ENCODE results near the gene TAS2R31. TPM values are rescaled to one million over a fixed set of nuclear protein-coding genes. Genes with fewer than 3 reads are reported as not detected.

TAS2R31 gene
- total RNA-seq, 8 experiments from 2014 or later: 2.5 to 17.5 (median 4.7) TPM

- 39 to 100% (median 94%) methylated on average over 1 to 5 of the region's 5 CpGs; no CpG with 5 or more reads in 1 of the 10 experiments for WGBS, 10 experiments
- in situ Hi-C loops (cut with MboI; ENCODE audit: low pct_unique_long_range_greater_than_20kb in 2 of 9, low sequenced_read_pairs in 9 of 9, unreplicated experiment in 9 of 9): no loop called here
- ATAC-seq (replicated peaks in 6 of 8): peak in 1 of 8 experiments; percentile 32
- Histone ChIP-seq H3K27ac (no peak overlapping the region), H3K4me1 (replicated peaks in 1 of 2) (no peaks in the 10 kb centered on the region), H3K4me3 (no peak overlapping the region)
Measured at GRCh38 chr12:10982244-10982643, 49.0 kb downstream of the TAS2R31 start.

Other genes starting within 250 kb of the TAS2R31 start
- gene TAS2R7, start 228.8 kb downstream of the TAS2R31 start, total RNA-seq: under 1 TPM in 1 of 8 experiments, not detected in 7; 0.41 TPM
- under 1 TPM in 4 of 8 experiments, not detected in 4; 0.23 to 0.43 (median 0.30) TPM for gene TAS2R8, start 224.1 kb downstream of the TAS2R31 start, total RNA-seq
- under 1 TPM in 7 of 8 experiments, not detected in 1; 0.16 to 0.57 (median 0.40) TPM for gene TAS2R9, start 221.2 kb downstream of the TAS2R31 start, total RNA-seq
- gene TAS2R10, start 205.0 kb downstream of the TAS2R31 start, total RNA-seq: 1 to 10 TPM in 6 of 8 experiments, under 1 TPM in 2; 0.50 to 3.3 (median 1.6) TPM
- gene PRR4, start 181.9 kb downstream of the TAS2R31 start, total RNA-seq: 10 to 100 TPM in 1 of 8 experiments, 1 to 10 TPM in 7; 4.2 to 13.9 (median 6.8) TPM
- 10 to 100 TPM; 14.8 to 57.0 (median 28.8) TPM for gene PRH1, start 147.2 kb downstream of the TAS2R31 start, total RNA-seq
- gene TAS2R13, start 121.8 kb downstream of the TAS2R31 start, total RNA-seq: 1 to 10 TPM in 7 of 8 experiments, under 1 TPM in 1; 0.63 to 7.7 (median 1.6) TPM
- 1 to 10 TPM in 4 of 8 experiments, under 1 TPM in 2, not detected in 2; 0.78 to 3.9 (median 1.4) TPM for gene PRH2, start 102.2 kb downstream of the TAS2R31 start, total RNA-seq
- 10 to 100 TPM in 1 of 8 experiments, 1 to 10 TPM in 7; 2.6 to 12.9 (median 4.0) TPM for gene TAS2R14, start 92.1 kb downstream of the TAS2R31 start, total RNA-seq
- 1 to 10 TPM in 6 of 8 experiments, under 1 TPM in 2; 0.75 to 7.2 (median 1.8) TPM for gene TAS2R50, start 44.5 kb downstream of the TAS2R31 start, total RNA-seq
- 10 to 100 TPM in 1 of 8 experiments, 1 to 10 TPM in 6, under 1 TPM in 1; 0.96 to 13.2 (median 3.2) TPM for gene TAS2R20, start 33.1 kb downstream of the TAS2R31 start, total RNA-seq
- gene TAS2R19, start 8.8 kb downstream of the TAS2R31 start, total RNA-seq: 10 to 100 TPM in 2 of 8 experiments, 1 to 10 TPM in 6; 1.5 to 16.7 (median 5.1) TPM
- gene TAS2R46, start 30.9 kb upstream of the TAS2R31 start, total RNA-seq: 1 to 10 TPM in 7 of 8 experiments, under 1 TPM in 1; 0.83 to 9.3 (median 1.8) TPM
- gene TAS2R43, start 60.9 kb upstream of the TAS2R31 start, total RNA-seq: 1 to 10 TPM in 5 of 8 experiments, under 1 TPM in 3; 0.65 to 5.2 (median 1.7) TPM
- gene TAS2R30, start 103.2 kb upstream of the TAS2R31 start, total RNA-seq: 10 to 100 TPM in 2 of 8 experiments, 1 to 10 TPM in 5, under 1 TPM in 1; 0.96 to 23.4 (median 3.9) TPM
- gene SMIM10L1, start 139.8 kb upstream of the TAS2R31 start, total RNA-seq: 10 to 100 TPM; 10.9 to 80.5 (median 15.5) TPM
- gene TAS2R42, start 155.5 kb upstream of the TAS2R31 start, total RNA-seq: 1 to 10 TPM in 2 of 8 experiments, under 1 TPM in 3, not detected in 3; 0.11 to 2.8 (median 0.62) TPM
- 1 to 10 TPM in 3 of 8 experiments, under 1 TPM in 3, not detected in 2; 0.32 to 1.7 (median 0.86) TPM for gene PRB3, start 238.3 kb upstream of the TAS2R31 start, total RNA-seq